Esophagus squamous epithelium (tissue), 5 donors: ENCODE measurements around the gene APOBEC2. TPM values are rescaled to one million over a fixed set of nuclear protein-coding genes. Genes with fewer than 3 reads are reported as not detected.

Experiments
- DNase-seq: peaks from one replicate; lab custom pipeline; 2025; lab: John Stamatoyannopoulos, UW
- H3K27ac ChIP-seq, 4 donors: fragments of 200-600 bp; sonication (generic); one replicate each; pipeline ENCODE4 v1.5.1; 2016 to 2019; ENCODE audit warnings: mild to moderate bottlenecking in 1 of 4
- H3K27me3 ChIP-seq, 4 donors: fragments of 200-600 bp; sonication (generic); 1 replicate in 3 of 4; 2 replicates in 1 of 4; pipeline versions ENCODE4 v1.5.1 to v1.6.0; 2017 to 2021; ENCODE audit warnings: antibody characterized with exemption in 1 of 4
- H3K36me3 ChIP-seq, 3 donors: fragments of 200-600 bp; sonication (generic); one replicate each; pipeline ENCODE4 v1.5.1; 2016 to 2019
- H3K4me1 ChIP-seq, 3 donors: fragments of 200-600 bp; sonication (generic); one replicate each; pipeline ENCODE4 v1.5.1; 2017 to 2019
- H3K4me3 ChIP-seq, 4 donors: fragments of 200-600 bp; sonication (generic); 1 replicate in 3 of 4; 2 replicates in 1 of 4; pipeline ENCODE4 v1.5.1; 2016 to 2019; ENCODE audit warnings: mild to moderate bottlenecking in 2 of 4, moderate library complexity in 1 of 4
- H3K9me3 ChIP-seq, 3 donors: fragments of 200-600 bp; sonication (generic); one replicate each; pipeline ENCODE4 v1.5.1; 2016 to 2019
- POLR2A ChIP-seq, 4 donors: fragments of 450-650 bp; IDR thresholded peaks; one replicate each; pipeline ENCODE4 v1.6.1; 2017; ENCODE audit warnings: antibody characterized with exemption in 4 of 4, mild to moderate bottlenecking in 4 of 4, moderate library complexity in 3 of 4
- WGBS, 2 donors: methylation state at CpG; one replicate each; pipeline ENCODE4 v1.1.5; 2018; 5-methylcytosine and 5-hydroxymethylcytosine counted together
- intact Hi-C: fragments of 100-400 bp; cut with DNase I; formaldehyde crosslinking; loops from one replicate; pipeline ENCODE4 v1.15.0; 2022
- total RNA-seq, 4 donors: library from RNA; depleted of rRNA; stranded (reverse); fragments of >200 nt; gene quantifications; one replicate each; pipeline ENCODE4 v1.1.0, GENCODE V29; 2016
- TF ChIP-seq, protein P1 (sequence below), 6 experiments: fragments of 450-650 bp in 4 of 6; fragments of 200-600 bp in 2 of 6; sonication (generic) in 2 of 6; IDR thresholded peaks; one replicate each; pipeline ENCODE4 v1.5.1; 2016 to 2019; ENCODE audit warnings: antibody characterized with exemption in 6 of 6, mild to moderate bottlenecking in 4 of 6, moderate library complexity in 4 of 6
- donor health status: DM: yes; HTN: yes; CAD: no.

APOBEC2 gene
- total RNA-seq, 4 donors from 2014 or later, result 2.2 TPM; not detected in 3

DNA sequence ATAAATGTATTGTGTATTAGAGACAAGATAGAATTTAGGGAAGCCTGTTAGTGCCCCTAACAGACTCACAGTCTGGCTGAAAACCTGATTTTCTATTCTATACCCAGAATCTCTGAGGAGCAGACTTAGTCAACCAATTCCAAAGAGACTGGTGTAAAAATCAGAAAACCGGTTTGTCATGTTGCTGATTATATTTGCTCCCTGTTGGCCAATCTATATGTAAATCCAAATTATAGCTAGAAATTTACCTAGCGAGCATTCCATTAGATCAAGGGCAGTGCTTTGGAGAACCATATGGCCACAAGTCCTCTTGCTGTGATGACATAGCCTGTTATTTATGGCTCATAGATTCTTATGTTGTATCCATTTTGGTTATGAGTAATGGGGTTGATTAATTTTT is 24.5 kb downstream of the APOBEC2 start:
- Histone ChIP-seq H3K27ac (peak overlapping the region in 1 of 4 donors; percentile 1), H3K27me3 (no peaks in the 10 kb centered on the region), H3K4me1 (peaks cover 5 to 43% (median 11%) of the 10 kb centered on the region in 3 donors), H3K36me3 (peaks cover 0 to 36% (median 0%) of the 10 kb centered on the region in 3 donors), H3K4me3 (no peak overlapping the region), H3K9me3 (no peaks in the 10 kb centered on the region)
- 64 to 65% methylated on average over 2 of the region's 2 CpGs for WGBS, 2 donors
- TF ChIP-seq POLR2A (IDR thresholded peaks at IDR 0.05), result no peak
- TF ChIP-seq, protein P1, sequence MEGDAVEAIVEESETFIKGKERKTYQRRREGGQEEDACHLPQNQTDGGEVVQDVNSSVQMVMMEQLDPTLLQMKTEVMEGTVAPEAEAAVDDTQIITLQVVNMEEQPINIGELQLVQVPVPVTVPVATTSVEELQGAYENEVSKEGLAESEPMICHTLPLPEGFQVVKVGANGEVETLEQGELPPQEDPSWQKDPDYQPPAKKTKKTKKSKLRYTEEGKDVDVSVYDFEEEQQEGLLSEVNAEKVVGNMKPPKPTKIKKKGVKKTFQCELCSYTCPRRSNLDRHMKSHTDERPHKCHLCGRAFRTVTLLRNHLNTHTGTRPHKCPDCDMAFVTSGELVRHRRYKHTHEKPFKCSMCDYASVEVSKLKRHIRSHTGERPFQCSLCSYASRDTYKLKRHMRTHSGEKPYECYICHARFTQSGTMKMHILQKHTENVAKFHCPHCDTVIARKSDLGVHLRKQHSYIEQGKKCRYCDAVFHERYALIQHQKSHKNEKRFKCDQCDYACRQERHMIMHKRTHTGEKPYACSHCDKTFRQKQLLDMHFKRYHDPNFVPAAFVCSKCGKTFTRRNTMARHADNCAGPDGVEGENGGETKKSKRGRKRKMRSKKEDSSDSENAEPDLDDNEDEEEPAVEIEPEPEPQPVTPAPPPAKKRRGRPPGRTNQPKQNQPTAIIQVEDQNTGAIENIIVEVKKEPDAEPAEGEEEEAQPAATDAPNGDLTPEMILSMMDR (IDR thresholded peaks at IDR 0.05), result no peak
- DNase-seq, result no peak
- intact Hi-C loops, result no loop called here

DNA sequence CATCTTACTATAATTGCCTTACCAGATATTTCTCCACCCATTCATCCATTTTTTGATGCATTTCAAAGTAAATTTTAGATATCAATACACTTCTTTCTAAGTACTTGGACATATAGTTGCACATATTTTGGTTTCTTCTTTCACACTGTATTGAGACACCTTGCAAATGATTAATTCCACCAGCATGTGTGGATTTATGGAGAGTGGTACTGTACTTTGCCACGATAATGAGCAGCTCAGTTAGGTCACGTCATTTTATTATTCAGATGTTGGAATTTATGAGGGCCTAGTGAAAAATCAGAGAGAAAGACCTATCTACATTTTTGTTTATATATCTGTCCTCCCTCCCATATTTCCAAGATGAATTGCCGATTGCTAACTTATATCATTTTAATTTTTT is 25.1 kb downstream of the APOBEC2 start:
- no peak overlapping the region for H3K4me3 ChIP-seq
- WGBS, 2 donors, result 89 to 95% methylated on average over 3 of the region's 3 CpGs
- TF ChIP-seq, protein P1 (IDR thresholded peaks at IDR 0.05), result no peak
- no peak for TF ChIP-seq POLR2A (IDR thresholded peaks at IDR 0.05)
- H3K27me3 ChIP-seq, result no peaks in the 10 kb centered on the region
- no peaks in the 10 kb centered on the region for H3K9me3 ChIP-seq
- H3K27ac ChIP-seq, result no peak overlapping the region
- intact Hi-C loops, result no loop called here
- no peak for DNase-seq
- peaks cover 0 to 38% (median 0%) of the 10 kb centered on the region in 3 donors for H3K36me3 ChIP-seq
- peaks cover 5 to 43% (median 11%) of the 10 kb centered on the region in 3 donors for H3K4me1 ChIP-seq

DNA sequence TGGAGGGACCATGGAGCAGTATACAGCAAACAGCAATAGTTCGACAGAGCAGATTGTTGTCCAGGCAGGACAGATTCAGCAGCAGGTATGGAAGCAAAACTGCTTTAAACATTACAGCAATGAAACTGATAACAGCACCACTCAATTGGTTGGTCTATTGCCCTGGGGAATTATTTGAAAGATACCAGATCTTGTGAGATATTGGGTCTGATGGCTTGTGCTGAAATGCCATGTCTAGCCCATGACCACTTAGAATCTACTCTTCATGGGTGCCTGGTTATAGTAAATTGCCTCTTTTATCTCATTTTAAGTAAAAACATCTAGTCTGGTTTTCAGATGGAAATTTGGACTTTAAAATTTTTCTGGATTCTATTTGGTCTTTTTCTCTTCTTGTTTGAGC is 26.1 kb downstream of the APOBEC2 start:
- 90 to 100% methylated on average over 1 of the region's 1 CpG for WGBS, 2 donors
- H3K36me3 ChIP-seq, result peaks cover 0 to 48% (median 0%) of the 10 kb centered on the region in 3 donors
- TF ChIP-seq, protein P1 (IDR thresholded peaks at IDR 0.05), result no peak
- no peak for TF ChIP-seq POLR2A (IDR thresholded peaks at IDR 0.05)

DNA sequence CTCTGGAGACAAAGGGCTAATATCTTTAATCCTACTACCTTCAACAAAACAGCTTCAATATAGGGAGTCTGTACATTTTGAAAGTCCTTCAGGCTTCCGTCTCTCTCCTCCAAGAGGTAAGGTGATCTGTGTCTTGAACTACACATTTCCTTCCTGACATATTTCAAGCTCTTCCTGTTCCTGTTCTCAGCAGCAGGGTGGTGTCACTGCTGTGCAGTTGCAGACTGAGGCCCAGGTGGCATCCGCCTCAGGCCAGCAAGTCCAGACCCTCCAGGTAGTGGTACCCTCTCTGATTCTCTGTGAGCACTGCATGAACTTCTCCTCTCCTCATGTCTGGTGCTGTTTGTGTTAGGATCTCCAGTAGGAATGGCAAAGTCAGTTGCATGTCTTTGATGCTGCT is 27.6 kb downstream of the APOBEC2 start:
- Histone ChIP-seq H3K27me3 (no peaks in the 10 kb centered on the region), H3K4me3 (no peak overlapping the region), H3K4me1 (peaks cover 5 to 24% (median 7%) of the 10 kb centered on the region in 3 donors), H3K9me3 (no peaks in the 10 kb centered on the region), H3K27ac (no peak overlapping the region), H3K36me3 (peaks cover 0 to 63% (median 3%) of the 10 kb centered on the region in 3 donors)
- intact Hi-C loops, result no loop called here
- 78 to 92% methylated on average over 2 of the region's 2 CpGs for WGBS, 2 donors
- TF ChIP-seq, protein P1 (IDR thresholded peaks at IDR 0.05), result no peak
- no peak for TF ChIP-seq POLR2A (IDR thresholded peaks at IDR 0.05)
- DNase-seq, result no peak

More for the DNA sequence above, 26.1 kb downstream of the APOBEC2 start:
- no peak overlapping the region for H3K27ac ChIP-seq
- no peak for DNase-seq
- H3K9me3 ChIP-seq, result no peaks in the 10 kb centered on the region
- H3K27me3 ChIP-seq, result no peaks in the 10 kb centered on the region
- intact Hi-C loops, result no loop called here
- H3K4me1 ChIP-seq, result peaks cover 5 to 39% (median 11%) of the 10 kb centered on the region in 3 donors
- no peak overlapping the region for H3K4me3 ChIP-seq

DNA sequence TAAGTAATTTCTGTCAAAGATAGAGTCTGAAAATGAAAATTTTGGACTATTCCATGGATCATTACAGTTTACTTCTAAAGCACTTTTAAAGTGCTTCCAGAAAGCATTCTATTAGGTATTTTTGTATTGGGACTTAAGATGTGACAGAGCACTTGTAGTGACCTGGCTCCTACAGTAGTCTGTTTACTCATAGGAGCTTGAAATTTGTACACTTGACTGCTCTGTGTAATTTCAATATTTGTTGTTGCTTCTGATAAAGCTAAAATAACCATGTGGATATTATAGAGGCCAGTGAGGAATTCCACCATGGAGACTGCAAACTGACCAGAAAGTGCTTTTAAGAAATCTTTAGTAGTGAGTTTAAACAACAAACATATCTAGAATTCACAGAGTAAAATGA is 30.1 kb downstream of the APOBEC2 start:
- no peaks in the 10 kb centered on the region for H3K9me3 ChIP-seq
- no peak for DNase-seq
- H3K27me3 ChIP-seq, result no peaks in the 10 kb centered on the region
- H3K36me3 ChIP-seq, result peaks cover 0 to 86% (median 3%) of the 10 kb centered on the region in 3 donors
- TF ChIP-seq, protein P1 (IDR thresholded peaks at IDR 0.05), result no peak
- H3K4me3 ChIP-seq, result no peak overlapping the region
- no peaks in the 10 kb centered on the region for H3K4me1 ChIP-seq
- no peak overlapping the region for H3K27ac ChIP-seq
- intact Hi-C loops, result no loop called here
